Breast epithelium (tissue), 4 donors: Measurements from ENCODE around the gene GPR89A. TPM values are rescaled to one million over a fixed set of nuclear protein-coding genes. Genes with fewer than 3 reads are reported as not detected.

Source experiments
- DNase-seq, 2 donors: peaks; one replicate each; pipeline ENCODE4 v3.0.0-alpha.2; 2019; ENCODE audit warnings: low spot score in 2 of 2
- H3K27ac ChIP-seq, 2 donors: fragments of 200-600 bp; sonication (generic) in 1 of 2; one replicate each; pipeline ENCODE4 v1.5.1; 2016 to 2019; ENCODE audit warnings: mild to moderate bottlenecking in 1 of 2
- H3K27me3 ChIP-seq, 2 donors: fragments of 200-600 bp; sonication (generic) in 1 of 2; one replicate each; pipeline versions ENCODE4 v1.5.1 to v1.6.0; 2017 to 2019; ENCODE audit warnings: control low read depth in 1 of 2, mild to moderate bottlenecking in 1 of 2
- H3K36me3 ChIP-seq: fragments of 200-600 bp; one replicate; pipeline ENCODE4 v1.5.1; 2019
- H3K4me1 ChIP-seq, 2 donors: fragments of 200-600 bp; sonication (generic); one replicate each; pipeline ENCODE4 v1.5.1; 2016 to 2019; ENCODE audit warnings: control low read depth in 1 of 2
- H3K4me3 ChIP-seq, 3 donors: fragments of 200-600 bp; sonication (generic); 1 replicate in 2 of 3; 2 replicates in 1 of 3; pipeline ENCODE4 v1.5.1; 2016 to 2019; ENCODE audit warnings: mild to moderate bottlenecking in 3 of 3, moderate library complexity in 2 of 3
- H3K9me3 ChIP-seq, 2 donors: fragments of 200-600 bp; sonication (generic) in 1 of 2; one replicate each; pipeline ENCODE4 v1.5.1; 2016 to 2019; ENCODE audit warnings: control low read depth in 1 of 2
- POLR2A ChIP-seq: fragments of 450-650 bp; IDR thresholded peaks from one replicate; pipeline ENCODE4 v1.6.1; 2016; ENCODE audit warnings: antibody characterized with exemption, mild to moderate bottlenecking, moderate library complexity
- POLR2AphosphoS5 ChIP-seq, 3 donors: sonication (generic); formaldehyde crosslinking; IDR thresholded peaks; one replicate each; pipeline ENCODE4 v1.6.1; 2017; ENCODE audit warnings: antibody characterized with exemption in 3 of 3
- intact Hi-C: fragments of 100-400 bp; cut with DNase I; formaldehyde crosslinking; loops from one replicate; pipeline ENCODE4 v1.15.1; 2023; ENCODE audit warnings: low total_unique reads
- total RNA-seq, 3 donors: library from RNA; depleted of rRNA; stranded (reverse); fragments of >200 nt; gene quantifications; one replicate each; pipeline ENCODE4 v1.1.0, GENCODE V29; 2016
- TF ChIP-seq, protein P1 (sequence below), 3 donors: fragments of 450-650 bp; IDR thresholded peaks; one replicate each; pipeline ENCODE4 v1.5.1; 2016 to 2017; ENCODE audit warnings: antibody characterized with exemption in 3 of 3, mild to moderate bottlenecking in 3 of 3, moderate library complexity in 3 of 3

GPR89A gene
- total RNA-seq, 3 donors from 2014 or later, result 31.7 to 40.5 (median 34.1) TPM

DNA sequence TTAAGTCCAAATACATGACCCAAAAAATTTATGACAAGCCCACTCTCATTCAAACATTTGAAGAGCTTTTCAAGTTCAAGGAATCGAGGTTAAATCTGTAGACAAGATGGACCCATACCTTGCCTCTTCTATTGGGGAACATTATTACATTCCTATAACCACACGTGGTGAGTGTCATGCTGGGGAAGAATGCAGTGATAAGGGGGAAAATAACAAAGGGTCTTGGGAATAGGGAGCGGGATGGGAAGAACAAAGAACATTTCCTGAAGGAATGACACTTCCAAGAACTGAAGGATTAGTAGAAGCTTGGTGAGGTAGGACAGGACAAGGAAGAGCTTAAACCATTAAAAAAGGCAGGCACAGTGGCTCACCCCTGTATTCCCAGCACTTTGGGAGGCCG is 80.5 kb downstream of the GPR89A start:
- Histone ChIP-seq H3K27ac (no peak overlapping the region), H3K4me3 (no peak overlapping the region), H3K9me3 (no peaks in the 10 kb centered on the region), H3K27me3 (no peaks in the 10 kb centered on the region), H3K36me3 (no peaks in the 10 kb centered on the region), H3K4me1 (peaks cover 0 to 6% of the 10 kb centered on the region in 2 donors)
- intact Hi-C loops, result no loop called here
- TF ChIP-seq, protein P1, sequence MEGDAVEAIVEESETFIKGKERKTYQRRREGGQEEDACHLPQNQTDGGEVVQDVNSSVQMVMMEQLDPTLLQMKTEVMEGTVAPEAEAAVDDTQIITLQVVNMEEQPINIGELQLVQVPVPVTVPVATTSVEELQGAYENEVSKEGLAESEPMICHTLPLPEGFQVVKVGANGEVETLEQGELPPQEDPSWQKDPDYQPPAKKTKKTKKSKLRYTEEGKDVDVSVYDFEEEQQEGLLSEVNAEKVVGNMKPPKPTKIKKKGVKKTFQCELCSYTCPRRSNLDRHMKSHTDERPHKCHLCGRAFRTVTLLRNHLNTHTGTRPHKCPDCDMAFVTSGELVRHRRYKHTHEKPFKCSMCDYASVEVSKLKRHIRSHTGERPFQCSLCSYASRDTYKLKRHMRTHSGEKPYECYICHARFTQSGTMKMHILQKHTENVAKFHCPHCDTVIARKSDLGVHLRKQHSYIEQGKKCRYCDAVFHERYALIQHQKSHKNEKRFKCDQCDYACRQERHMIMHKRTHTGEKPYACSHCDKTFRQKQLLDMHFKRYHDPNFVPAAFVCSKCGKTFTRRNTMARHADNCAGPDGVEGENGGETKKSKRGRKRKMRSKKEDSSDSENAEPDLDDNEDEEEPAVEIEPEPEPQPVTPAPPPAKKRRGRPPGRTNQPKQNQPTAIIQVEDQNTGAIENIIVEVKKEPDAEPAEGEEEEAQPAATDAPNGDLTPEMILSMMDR (IDR thresholded peaks at IDR 0.05), result no peak
- TF ChIP-seq POLR2A (no peak), POLR2AphosphoS5 (IDR thresholded peaks at IDR 0.05) (no peak)
- no peak for DNase-seq

DNA sequence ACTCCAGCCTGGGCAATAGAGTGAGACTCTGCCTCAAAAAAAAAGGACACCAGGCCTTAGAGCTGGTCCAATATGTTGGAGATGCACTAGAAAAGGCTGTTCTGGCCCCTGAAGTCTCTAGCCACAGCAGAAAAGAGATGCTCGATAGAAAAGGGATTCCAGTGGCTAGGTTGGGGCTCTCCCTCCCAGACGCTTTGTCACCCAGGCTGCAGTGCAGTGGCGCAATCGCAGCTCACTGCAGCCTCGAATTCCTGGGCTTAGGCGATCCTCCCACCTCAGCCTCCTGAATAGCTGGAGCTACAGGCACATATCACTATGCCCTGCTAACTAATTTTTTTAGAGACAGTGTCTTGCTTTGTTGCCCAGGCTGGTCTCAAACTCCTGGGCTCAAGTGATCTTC is 81.1 kb downstream of the GPR89A start:
- Histone ChIP-seq H3K9me3 (no peaks in the 10 kb centered on the region), H3K36me3 (no peaks in the 10 kb centered on the region), H3K27ac (no peak overlapping the region), H3K4me1 (peaks cover 0 to 6% of the 10 kb centered on the region in 2 donors), H3K27me3 (no peaks in the 10 kb centered on the region), H3K4me3 (no peak overlapping the region)
- intact Hi-C loops, result no loop called here
- TF ChIP-seq POLR2A, result no peak
- TF ChIP-seq, protein P1 (IDR thresholded peaks at IDR 0.05), result no peak
- no peak for TF ChIP-seq POLR2AphosphoS5 (IDR thresholded peaks at IDR 0.05)
- no peak for DNase-seq

DNA sequence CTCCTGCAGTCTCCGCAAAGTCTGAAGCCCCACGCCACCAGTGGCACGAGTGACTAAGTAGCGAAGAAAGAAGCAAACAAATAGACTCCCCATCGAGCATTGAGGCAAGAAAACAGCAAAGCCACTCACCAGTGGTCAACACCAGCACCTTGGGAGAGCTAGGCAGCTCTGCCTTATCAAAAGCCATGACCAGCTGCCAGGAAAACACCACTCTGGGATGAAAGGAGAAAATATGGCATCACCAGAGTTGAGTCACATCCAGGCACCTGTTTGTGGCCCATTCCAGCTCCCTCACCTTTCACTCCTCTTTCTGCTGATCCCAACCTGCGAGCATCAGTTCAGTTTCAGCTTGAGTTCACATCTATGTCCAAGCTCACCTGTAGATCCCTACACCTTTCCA is 82.1 kb downstream of the GPR89A start:
- no peak for TF ChIP-seq POLR2A
- no peak for TF ChIP-seq POLR2AphosphoS5 (IDR thresholded peaks at IDR 0.05)
- TF ChIP-seq, protein P1 (IDR thresholded peaks at IDR 0.05), result no peak
- no peaks in the 10 kb centered on the region for H3K9me3 ChIP-seq
- H3K27ac ChIP-seq, result no peak overlapping the region
- no peak for DNase-seq
- H3K4me3 ChIP-seq, result no peak overlapping the region
- intact Hi-C loops, result no loop called here
- peaks cover 0 to 6% of the 10 kb centered on the region in 2 donors for H3K4me1 ChIP-seq
- H3K27me3 ChIP-seq, result no peaks in the 10 kb centered on the region
- H3K36me3 ChIP-seq, result no peaks in the 10 kb centered on the region

DNA sequence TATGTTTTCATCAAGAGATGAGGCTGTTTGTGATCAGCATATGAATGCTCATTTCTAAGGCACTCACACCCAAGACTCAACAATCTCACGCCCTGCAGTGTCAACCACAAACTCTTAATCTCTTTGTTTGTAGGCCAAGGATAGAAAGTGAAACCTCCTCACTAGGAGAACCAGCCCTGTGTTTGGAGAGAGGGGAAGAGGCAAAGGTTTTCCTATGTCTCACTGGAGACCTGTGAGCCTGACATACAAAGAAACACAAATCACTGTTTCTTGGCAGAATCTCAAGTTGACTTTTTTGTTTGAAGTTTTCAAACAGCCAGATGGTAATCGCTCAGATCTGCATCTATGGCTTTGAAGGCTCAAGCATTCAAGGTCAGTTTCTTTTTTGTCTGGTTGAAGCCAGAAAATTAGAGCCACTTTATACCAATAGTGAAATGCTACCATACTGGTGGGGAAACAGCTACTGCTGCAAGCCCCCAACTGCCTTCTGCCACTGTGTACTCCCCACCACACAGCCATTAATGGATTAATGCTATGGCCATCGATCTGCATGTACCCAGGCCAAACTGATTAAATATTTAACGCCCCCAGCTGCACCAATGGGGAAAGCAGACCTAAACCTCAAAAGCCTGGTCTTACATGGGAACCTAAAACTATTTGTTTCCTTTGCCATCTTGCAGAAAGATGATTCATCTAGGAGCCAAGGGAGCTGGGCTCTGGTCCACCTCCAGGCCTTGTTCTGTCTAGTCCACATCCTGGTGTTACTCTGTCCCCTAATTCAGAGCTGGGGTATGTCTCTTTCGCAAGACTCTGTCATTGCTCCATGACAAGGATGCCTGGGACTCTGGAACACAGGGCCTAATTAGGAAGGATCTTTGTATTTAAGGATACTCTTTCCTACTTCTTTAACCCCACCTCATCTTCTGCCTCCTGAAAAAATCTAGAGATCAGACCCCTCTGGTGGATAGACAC is 83.1 kb downstream of the GPR89A start:
- Histone ChIP-seq H3K36me3 (no peaks in the 10 kb centered on the region), H3K4me1 (peaks cover 0 to 6% of the 10 kb centered on the region in 2 donors), H3K4me3 (no peak overlapping the region), H3K9me3 (no peaks in the 10 kb centered on the region), H3K27me3 (no peaks in the 10 kb centered on the region), H3K27ac (peak overlapping the region; percentile 4 to 9)
- intact Hi-C loops, result no loop called here
- TF ChIP-seq POLR2AphosphoS5 (IDR thresholded peaks at IDR 0.05) (no peak), POLR2A (no peak)
- TF ChIP-seq, protein P1 (IDR thresholded peaks at IDR 0.05), result no peak
- peak in 1 of 2 donors; percentile 43 for DNase-seq

DNA sequence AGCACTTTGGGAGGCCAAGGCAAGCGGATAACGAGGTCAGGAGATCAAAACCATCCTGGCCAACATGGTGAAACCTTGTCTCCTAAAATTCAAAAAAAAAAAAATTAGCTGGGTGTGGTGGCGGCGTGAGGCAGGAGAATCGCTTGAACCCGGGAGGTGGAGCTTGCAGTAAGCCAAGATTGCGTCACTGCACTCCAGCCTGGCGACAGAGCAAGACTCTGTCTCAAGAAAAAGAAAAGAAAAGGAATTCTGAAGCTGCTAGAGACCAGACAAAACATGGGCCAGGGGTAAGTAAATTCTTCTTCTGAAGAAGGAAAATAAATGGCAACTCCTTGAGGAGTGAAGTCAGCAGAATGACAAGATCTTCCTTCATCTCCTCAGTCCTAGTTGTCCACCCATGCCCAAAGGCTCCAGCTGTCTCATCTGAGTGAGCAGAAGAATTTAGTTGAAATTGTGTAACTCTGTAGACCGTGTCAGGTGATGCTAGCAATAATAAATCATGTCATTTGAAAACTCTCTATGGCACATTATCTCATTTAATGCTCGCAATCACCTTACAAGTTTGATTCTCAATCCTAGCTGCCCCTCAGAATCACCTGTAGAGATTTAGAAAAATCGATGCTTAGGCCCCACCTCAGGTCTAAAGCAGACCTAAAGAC is 85.1 kb downstream of the GPR89A start:
- Histone ChIP-seq H3K4me1 (peaks cover 0 to 6% of the 10 kb centered on the region in 2 donors), H3K27ac (no peak overlapping the region), H3K9me3 (no peaks in the 10 kb centered on the region), H3K36me3 (no peaks in the 10 kb centered on the region), H3K4me3 (no peak overlapping the region), H3K27me3 (no peaks in the 10 kb centered on the region)
- TF ChIP-seq, protein P1 (IDR thresholded peaks at IDR 0.05), result no peak
- TF ChIP-seq POLR2A (no peak), POLR2AphosphoS5 (IDR thresholded peaks at IDR 0.05) (no peak)
- no peak for DNase-seq
- intact Hi-C loops, result no loop called here
